Activated naive CD8-positive, alpha-beta T cell treated with anti-CD3 and anti-CD28 coated beads, Interleukin-2, amount 50 U/mL, for 16 hours (primary cell): ENCODE data around the gene VWA5B2.

Experiments
- DNase-seq: peaks from one replicate; pipeline ENCODE4 v3.0.0-alpha.2; 2020; ENCODE audit warnings: low read depth, low spot score

VWA5B2 gene

DNA sequence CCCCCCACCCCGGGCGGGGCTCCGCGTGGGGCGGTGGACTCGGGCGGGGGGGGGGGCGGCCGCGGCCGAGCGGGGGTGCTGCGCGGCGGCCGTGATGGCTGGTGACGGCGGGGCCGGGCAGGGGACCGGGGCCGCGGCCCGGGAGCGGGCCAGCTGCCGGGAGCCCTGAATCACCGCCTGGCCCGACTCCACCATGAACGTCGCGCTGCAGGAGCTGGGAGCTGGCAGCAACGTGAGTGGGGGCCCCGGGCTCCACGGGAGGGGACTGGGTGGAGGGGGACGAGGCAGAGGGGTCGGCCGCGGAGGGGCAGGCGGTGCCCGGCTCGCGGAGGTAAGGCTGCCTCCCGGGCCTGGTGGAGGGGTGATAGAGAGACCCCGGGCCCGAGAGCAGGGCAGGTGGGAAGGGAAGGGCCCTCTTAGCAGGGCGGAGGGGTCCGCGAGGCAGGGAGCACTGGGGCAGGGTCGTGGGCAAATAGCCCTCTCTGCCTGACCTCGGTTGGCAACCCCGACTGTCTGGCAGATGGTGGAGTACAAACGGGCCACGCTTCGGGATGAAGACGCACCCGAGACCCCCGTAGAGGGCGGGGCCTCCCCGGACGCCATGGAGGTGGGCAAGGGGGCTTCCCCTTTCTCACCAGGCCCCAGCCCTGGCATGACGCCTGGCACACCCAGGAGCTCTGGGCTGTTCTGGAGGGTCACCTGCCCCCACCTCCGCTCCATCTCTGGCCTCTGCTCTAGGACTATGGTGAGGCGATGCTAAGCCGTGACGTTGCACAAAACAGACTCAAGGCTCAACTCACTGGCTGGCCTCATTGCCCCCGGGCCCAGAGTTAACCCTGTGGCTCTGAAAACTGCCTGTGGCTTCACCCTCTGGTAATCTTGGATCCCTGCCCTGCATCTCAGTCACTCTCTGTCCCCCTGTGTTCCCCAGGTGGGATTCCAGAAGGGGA is 46.9 kb downstream of the VWA5B2 start, which contains the start of gene ECE2:
Gene ECE2 (plus strand): TSS at position 62 of the 950 bp plus-strand sequence. CDS start 132 bp downstream, at position 194.
- no peak for DNase-seq

DNA sequence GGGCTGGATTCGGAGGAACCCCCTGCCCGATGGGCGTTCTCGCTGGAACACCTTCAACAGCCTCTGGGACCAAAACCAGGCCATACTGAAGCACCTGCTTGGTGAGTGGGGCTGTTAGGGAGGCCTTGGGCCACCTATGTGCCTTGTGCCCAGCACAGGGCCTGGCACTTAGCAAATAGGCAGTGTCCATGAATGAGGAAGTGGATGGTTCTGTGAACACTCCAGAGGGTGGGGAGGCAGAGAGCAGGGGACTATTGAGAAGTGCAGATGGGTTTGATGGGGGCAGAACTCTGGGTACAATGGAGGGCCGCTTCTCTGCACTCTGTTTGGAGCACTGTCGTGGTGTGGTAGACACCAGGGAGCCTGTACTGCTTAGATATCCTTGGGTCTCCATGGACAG is 48.0 kb downstream of the VWA5B2 start:
- DNase-seq = no peak

DNA sequence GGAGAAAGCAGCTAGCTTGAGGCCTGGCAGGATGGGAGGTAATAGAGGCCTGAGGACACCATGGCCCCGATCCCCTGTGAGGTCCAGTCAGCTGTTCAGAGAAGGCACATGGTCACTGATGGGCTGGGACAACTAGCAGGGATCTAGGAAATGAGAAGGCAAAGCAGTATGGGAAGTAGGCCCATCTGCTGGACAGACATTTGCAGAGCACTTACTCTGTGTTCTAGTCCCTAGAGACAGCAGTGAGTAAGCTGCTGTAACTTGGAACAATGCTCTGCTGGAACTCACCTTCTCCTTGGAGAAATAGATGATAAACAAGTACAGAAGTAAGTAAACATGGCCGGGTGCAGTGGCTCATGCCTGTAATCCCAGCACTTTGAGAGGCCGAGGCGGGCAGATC is 53.6 kb downstream of the VWA5B2 start:
- DNase-seq = no peak

GRCh38 chr3:184283681-184284080 is 54.3 kb downstream of the VWA5B2 start:
- no peak for DNase-seq

DNA sequence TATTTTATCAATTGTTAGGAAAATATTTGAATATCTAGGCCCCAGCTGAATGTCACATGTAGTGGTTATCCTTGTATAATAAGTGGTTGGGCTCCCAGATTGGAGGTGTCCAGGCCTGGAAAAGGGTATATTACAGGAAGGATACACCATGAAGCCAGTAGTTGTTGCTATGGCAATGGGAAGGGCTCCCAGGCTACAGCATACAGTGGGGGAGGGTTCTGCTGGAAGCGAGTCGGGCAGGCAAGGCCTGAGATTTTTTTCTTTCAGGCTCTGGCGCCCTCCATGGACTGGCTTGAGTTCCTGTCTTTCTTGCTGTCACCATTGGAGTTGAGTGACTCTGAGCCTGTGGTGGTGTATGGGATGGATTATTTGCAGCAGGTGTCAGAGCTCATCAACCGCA is 55.3 kb downstream of the VWA5B2 start:
- no peak for DNase-seq

GRCh38 chr3:184289426-184289938 is 60.1 kb downstream of the VWA5B2 start:
- DNase-seq = peak; percentile 52

DNA sequence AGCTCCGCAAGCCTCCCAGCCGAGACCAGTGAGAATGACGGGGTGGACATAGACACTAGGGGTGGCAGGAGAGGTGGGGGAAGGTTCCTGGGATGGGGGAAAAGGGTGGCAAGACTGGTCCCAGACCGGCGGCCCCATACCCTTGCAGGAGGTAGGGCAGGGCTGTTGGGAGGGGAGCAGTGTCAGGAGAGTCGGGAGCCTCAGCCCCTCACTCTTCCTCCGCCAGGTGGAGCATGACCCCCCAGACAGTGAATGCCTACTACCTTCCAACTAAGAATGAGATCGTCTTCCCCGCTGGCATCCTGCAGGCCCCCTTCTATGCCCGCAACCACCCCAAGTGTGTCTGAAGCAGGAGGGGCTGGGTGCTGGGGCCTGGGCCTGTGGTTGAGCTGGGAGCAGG is 60.9 kb downstream of the VWA5B2 start:
- DNase-seq = no peak

DNA sequence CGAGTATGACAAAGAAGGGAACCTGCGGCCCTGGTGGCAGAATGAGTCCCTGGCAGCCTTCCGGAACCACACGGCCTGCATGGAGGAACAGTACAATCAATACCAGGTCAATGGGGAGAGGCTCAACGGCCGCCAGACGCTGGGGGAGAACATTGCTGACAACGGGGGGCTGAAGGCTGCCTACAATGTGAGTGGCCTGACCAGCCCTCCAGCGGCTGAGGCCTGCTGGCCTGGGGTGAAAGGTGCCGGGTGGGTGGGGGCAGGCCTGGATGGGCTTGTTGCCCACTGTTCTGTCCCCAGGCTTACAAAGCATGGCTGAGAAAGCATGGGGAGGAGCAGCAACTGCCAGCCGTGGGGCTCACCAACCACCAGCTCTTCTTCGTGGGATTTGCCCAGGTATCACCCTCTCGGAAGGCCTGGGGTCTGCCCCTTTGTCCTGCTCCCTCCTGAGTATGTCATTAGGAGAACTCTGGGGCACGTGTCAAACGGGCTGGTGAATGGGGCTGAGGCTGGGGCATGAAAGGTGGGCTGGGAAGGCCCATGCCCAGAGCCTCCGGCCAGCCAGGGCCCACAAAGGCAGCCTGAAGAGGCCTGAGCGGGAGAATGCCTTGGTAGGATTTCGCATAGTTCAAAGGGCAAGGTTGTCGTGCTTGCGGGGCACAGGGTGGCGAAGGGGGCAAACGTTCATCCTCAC is 61.8 kb downstream of the VWA5B2 start:
- no peak for DNase-seq
